Activated T-cell treated with anti-CD3 and anti-CD28 coated beads, Interleukin-2, amount 50 U/mL, for 72 hours (primary cell): Measurements from ENCODE around the gene TSPAN3. TPM values are rescaled to one million over a fixed set of nuclear protein-coding genes. Genes with fewer than 3 reads are reported as not detected.
A peak's percentile ranks its signal among the peaks of the same experiment; 100 is the strongest.

Source experiments
- ATAC-seq, 2 donors: fragments of 150-1000 bp; cut with Tn5 transposase; replicated peaks in 1 of 2; 2 replicates each; pipeline ENCODE4 v1.10.0; 2021; ENCODE audit warnings: moderate library complexity in 2 of 2, mild to moderate bottlenecking in 1 of 2
- DNase-seq, 2 donors: peaks; one replicate each; pipeline ENCODE4 v3.0.0; 2021 to 2022; ENCODE audit warnings: mixed read lengths in 1 of 2
- H3K27ac Mint-ChIP-seq: one replicate; pipeline ENCODE4 v1.8.0; 2022; ENCODE audit warnings: mild to moderate bottlenecking, moderate library complexity, mixed read lengths
- H3K27me3 Mint-ChIP-seq: one replicate; pipeline ENCODE4 v1.8.0; 2022; ENCODE audit warnings: low read depth, mixed read lengths
- H3K36me3 Mint-ChIP-seq, 2 donors: one replicate each; pipeline ENCODE4 v1.8.0; 2022; ENCODE audit warnings: mixed read lengths in 2 of 2, mild to moderate bottlenecking in 1 of 2; ENCODE audit not compliant: insufficient read depth in 2 of 2
- H3K4me1 Mint-ChIP-seq: one replicate; pipeline ENCODE4 v1.8.0; 2022; ENCODE audit warnings: low read depth, mixed read lengths
- H3K4me3 Mint-ChIP-seq, 2 donors: one replicate each; pipeline ENCODE4 v1.8.0; 2022; ENCODE audit warnings: mild to moderate bottlenecking in 2 of 2, mixed read lengths in 2 of 2, moderate library complexity in 2 of 2
- H3K9me3 Mint-ChIP-seq, 2 donors: one replicate each; pipeline ENCODE4 v1.8.0; 2022; ENCODE audit warnings: mixed read lengths in 2 of 2
- total RNA-seq, 2 donors: library from RNA; stranded (reverse); gene quantifications; one replicate each; pipeline ENCODE4 v1.2.3, GENCODE V29; 2022

Gene TSPAN3
- total RNA-seq, 2 donors from 2014 or later = 30.4 to 36.4 TPM

GRCh38 chr15:77009646-77010311, 61.1 kb downstream of the TSPAN3 start:
- H3K4me1 Mint-ChIP-seq = peaks cover 83% of the 10 kb centered on the region
- DNase-seq (no peak), ATAC-seq (no peak)
- H3K36me3 Mint-ChIP-seq = peaks cover 7 to 11% of the 10 kb centered on the region in 2 donors
- no peaks in the 10 kb centered on the region for H3K9me3 Mint-ChIP-seq
- H3K27me3 Mint-ChIP-seq = no peaks in the 10 kb centered on the region
- H3K27ac Mint-ChIP-seq = peak overlapping the region; percentile 89
- no peak overlapping the region for H3K4me3 Mint-ChIP-seq

DNA sequence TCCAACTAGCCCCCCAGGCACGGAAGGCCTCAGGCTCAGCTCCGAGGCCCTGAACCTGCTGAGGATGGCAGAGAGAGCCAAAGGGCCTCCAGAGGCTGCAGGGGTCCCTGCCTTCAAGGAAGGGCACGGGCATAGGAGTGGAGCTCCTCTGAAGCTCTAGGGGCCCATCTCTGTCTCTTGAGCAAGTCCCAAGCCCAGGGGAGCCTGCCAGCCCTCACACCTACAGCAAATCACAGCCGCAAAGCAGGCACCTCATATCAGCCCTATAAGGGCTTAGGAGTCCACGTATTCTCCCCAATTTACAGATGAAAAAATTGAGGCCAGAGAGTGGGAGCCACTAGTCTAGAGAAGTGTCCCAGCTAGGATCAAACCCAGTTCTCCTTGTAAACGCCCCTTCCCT, 61.7 kb downstream of the TSPAN3 start:
- DNase-seq = no peak
- H3K9me3 Mint-ChIP-seq = peaks cover 1 to 3% of the 10 kb centered on the region in 2 donors
- ATAC-seq = no peak
- H3K36me3 Mint-ChIP-seq = peaks cover 10 to 17% of the 10 kb centered on the region in 2 donors
- H3K27me3 Mint-ChIP-seq = no peaks in the 10 kb centered on the region
- no peak overlapping the region for H3K4me3 Mint-ChIP-seq
- peaks cover 83% of the 10 kb centered on the region for H3K4me1 Mint-ChIP-seq
- H3K27ac Mint-ChIP-seq = no peak overlapping the region

GRCh38 chr15:77004189-77004588, 66.7 kb downstream of the TSPAN3 start:
- peaks cover 1 to 4% of the 10 kb centered on the region in 2 donors for H3K9me3 Mint-ChIP-seq
- ATAC-seq (no peak), DNase-seq (no peak)
- peak overlapping the region; percentile 93 for H3K27ac Mint-ChIP-seq
- H3K27me3 Mint-ChIP-seq = no peaks in the 10 kb centered on the region
- peaks cover 85% of the 10 kb centered on the region for H3K4me1 Mint-ChIP-seq
- H3K4me3 Mint-ChIP-seq = peak overlapping the region; percentile 66 to 74
- H3K36me3 Mint-ChIP-seq = peaks cover 11 to 21% of the 10 kb centered on the region in 2 donors

DNA sequence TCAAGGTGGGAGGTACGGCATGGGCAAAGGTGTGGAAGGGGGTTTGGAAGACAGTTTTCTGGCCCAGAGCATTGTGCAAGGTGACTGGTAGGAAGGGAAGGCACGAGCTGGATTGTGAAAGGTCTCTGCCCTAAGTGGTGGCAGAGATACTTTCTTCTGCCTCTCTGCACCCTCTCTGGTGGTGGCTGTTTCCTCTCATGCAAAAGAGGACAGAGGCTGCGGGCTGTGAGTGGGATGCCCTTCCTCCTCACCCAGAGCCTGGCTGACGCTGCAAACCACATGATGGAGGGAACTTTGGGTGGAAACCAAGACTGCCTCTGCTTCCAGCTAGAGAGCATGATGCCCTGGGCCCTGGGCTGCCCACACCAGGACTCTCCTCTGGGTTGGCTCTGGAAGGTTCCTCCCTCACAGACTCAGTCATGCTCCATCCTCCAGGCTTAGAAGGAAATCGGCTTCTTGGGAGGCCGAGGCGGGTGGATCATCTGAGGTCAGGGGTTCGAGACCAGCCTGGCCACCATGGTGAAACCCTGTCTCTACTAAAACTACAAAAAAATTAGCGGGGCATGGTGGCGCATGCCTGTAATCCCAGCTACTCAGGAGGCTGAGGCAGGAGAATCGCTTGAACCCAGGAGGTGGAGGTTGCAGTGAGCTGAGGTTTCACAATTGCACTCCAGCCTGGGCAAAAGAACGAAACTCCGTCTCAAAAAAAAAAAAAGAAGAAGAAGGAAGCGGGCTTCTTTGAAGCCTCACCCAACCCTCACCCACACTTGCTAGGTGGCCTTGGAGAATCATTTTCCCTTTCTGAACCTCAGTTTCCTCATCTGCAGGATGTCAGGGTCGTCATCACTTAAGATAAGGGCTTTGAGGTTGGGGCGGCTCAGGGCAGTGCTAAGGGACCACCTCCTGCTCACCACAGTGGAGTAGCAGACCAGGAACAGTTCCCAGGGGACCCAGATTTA, 67.7 kb downstream of the TSPAN3 start:
- peak; percentile 77 to 80 for DNase-seq
- Mint-ChIP-seq H3K27ac (peak overlapping the region; percentile 93), H3K27me3 (no peaks in the 10 kb centered on the region), H3K4me1 (peaks cover 88% of the 10 kb centered on the region), H3K36me3 (peaks cover 11 to 21% of the 10 kb centered on the region in 2 donors), H3K4me3 (peak overlapping the region; percentile 66 to 74), H3K9me3 (peaks cover 1 to 4% of the 10 kb centered on the region in 2 donors)
- peak; percentile 88 to 90 for ATAC-seq

DNA sequence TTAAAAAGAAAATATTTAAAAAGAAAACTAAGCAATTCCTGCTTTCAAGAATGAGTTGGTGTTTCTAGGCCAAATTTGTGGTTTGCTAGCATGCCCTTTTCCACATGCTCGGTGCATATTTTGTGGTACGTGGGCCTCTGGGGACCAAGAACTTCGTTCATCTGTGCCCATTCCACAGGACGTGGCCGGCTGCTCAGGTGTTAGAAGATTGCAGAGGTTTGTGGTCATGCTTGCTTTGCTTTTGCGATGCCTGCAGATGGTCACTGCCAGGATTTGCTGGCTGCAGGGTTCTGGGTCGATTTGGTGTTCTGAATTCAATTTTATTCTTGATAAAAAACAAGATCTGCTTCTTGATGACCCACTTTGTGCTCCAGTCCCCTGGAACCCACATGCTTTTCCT, 68.5 kb downstream of the TSPAN3 start:
- ATAC-seq = no peak
- Mint-ChIP-seq H3K27ac (peak overlapping the region; percentile 93), H3K4me3 (peak overlapping the region; percentile 66 to 74), H3K9me3 (peaks cover 1 to 4% of the 10 kb centered on the region in 2 donors), H3K27me3 (no peaks in the 10 kb centered on the region), H3K4me1 (peaks cover 96% of the 10 kb centered on the region), H3K36me3 (peaks cover 11 to 21% of the 10 kb centered on the region in 2 donors)
- DNase-seq = no peak

- Mint-ChIP-seq H3K9me3 (peaks cover 1 to 4% of the 10 kb centered on the region in 2 donors), H3K27me3 (no peaks in the 10 kb centered on the region), H3K4me3 (peak overlapping the region; percentile 66 to 74), H3K27ac (peak overlapping the region; percentile 93), H3K4me1 (peaks cover 100% of the 10 kb centered on the region), H3K36me3 (peaks cover 11 to 21% of the 10 kb centered on the region in 2 donors)
- ATAC-seq (no peak), DNase-seq (no peak)
These were observed 68.9 kb downstream of the TSPAN3 start for GRCh38 chr15:77001966-77002365.

- H3K4me3 Mint-ChIP-seq = peak overlapping the region; percentile 44 to 64
- H3K36me3 Mint-ChIP-seq = peaks cover 13 to 24% of the 10 kb centered on the region in 2 donors
- DNase-seq (no peak), ATAC-seq (no peak)
- H3K27ac Mint-ChIP-seq = peak overlapping the region; percentile 74
- peaks cover 1 to 4% of the 10 kb centered on the region in 2 donors for H3K9me3 Mint-ChIP-seq
- H3K4me1 Mint-ChIP-seq = peaks cover 93% of the 10 kb centered on the region
- no peaks in the 10 kb centered on the region for H3K27me3 Mint-ChIP-seq
These were observed 69.6 kb downstream of the TSPAN3 start for GRCh38 chr15:77001351-77001750.

DNA sequence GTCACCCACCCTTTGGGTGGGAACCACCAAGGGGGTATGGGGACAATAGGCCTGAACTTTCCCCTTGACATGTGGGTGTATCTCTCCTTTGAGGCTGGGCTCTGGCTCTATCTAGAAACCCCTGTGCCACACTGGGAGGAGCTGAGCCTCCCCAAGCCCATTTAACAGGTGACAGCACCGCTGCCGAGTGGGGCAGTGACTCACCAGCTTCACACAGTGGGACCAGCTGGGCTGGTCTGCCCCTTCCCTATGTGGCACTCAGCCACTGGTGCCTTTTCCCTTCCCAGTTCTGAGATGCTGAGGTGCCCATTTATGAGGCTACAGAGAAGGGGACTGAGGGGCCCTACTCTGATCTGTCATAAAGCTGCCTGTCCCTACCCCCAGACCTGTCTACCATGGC, 70.9 kb downstream of the TSPAN3 start:
- no peak overlapping the region for H3K27ac Mint-ChIP-seq
- no peak for DNase-seq
- peaks cover 80% of the 10 kb centered on the region for H3K4me1 Mint-ChIP-seq
- no peak for ATAC-seq
- peak overlapping the region; percentile 37 to 96 for H3K4me3 Mint-ChIP-seq
- H3K9me3 Mint-ChIP-seq = peaks cover 1 to 4% of the 10 kb centered on the region in 2 donors
- H3K36me3 Mint-ChIP-seq = peaks cover 11 to 24% of the 10 kb centered on the region in 2 donors
- H3K27me3 Mint-ChIP-seq = no peaks in the 10 kb centered on the region

GRCh38 chr15:76998663-76999285, 72.1 kb downstream of the TSPAN3 start:
- Mint-ChIP-seq H3K4me3 (peak overlapping the region; percentile 96 to 98), H3K36me3 (peaks cover 4 to 14% of the 10 kb centered on the region in 2 donors), H3K27me3 (no peaks in the 10 kb centered on the region), H3K27ac (peak overlapping the region; percentile 92), H3K9me3 (no peaks in the 10 kb centered on the region), H3K4me1 (peaks cover 79% of the 10 kb centered on the region)
- DNase-seq (no peak), ATAC-seq (no peak)

- Mint-ChIP-seq H3K27me3 (no peaks in the 10 kb centered on the region), H3K4me3 (peak overlapping the region; percentile 96 to 98), H3K36me3 (peaks cover 2 to 10% of the 10 kb centered on the region in 2 donors), H3K27ac (peak overlapping the region; percentile 92), H3K4me1 (peaks cover 74% of the 10 kb centered on the region), H3K9me3 (no peaks in the 10 kb centered on the region)
- DNase-seq (peak; percentile 73 to 74), ATAC-seq (peak; percentile 57 to 61)
These were observed 74.1 kb downstream of the TSPAN3 start for GRCh38 chr15:76996526-76997401.

- no peak for ATAC-seq
- Mint-ChIP-seq H3K4me3 (peak overlapping the region; percentile 96 to 98), H3K27ac (peak overlapping the region; percentile 96), H3K4me1 (peaks cover 74% of the 10 kb centered on the region), H3K9me3 (no peaks in the 10 kb centered on the region), H3K36me3 (peaks cover 2 to 6% of the 10 kb centered on the region in 2 donors), H3K27me3 (no peaks in the 10 kb centered on the region)
- DNase-seq = no peak
These were observed 74.8 kb downstream of the TSPAN3 start for GRCh38 chr15:76996076-76996525.
